Calu3 (cell line): Measurements from ENCODE around the gene PLD3. TPM values are rescaled to one million over a fixed set of nuclear protein-coding genes. Genes with fewer than 3 reads are reported as not detected.

ENCODE experiments used
- BruUV-seq: library from RNA; stranded (reverse); fragments of 400-500 nt; replicated peaks from 2 replicates; lab custom pipeline; 2021; lab: Mats Ljungman, UMichigan
- CTCF ChIA-PET: fragments of 300-600 bp; sonication (Branson Sonifier 250); formaldehyde crosslinking; loops from one replicate; lab custom pipeline; 2022; ENCODE audit warnings: antibody characterized with exemption; lab: Charles Lee
- DNase-seq: peaks from one replicate; pipeline ENCODE4 v3.0.0; 2022
- H3K27ac Mint-ChIP-seq: one replicate; pipeline ENCODE4 v1.8.0; 2022; ENCODE audit warnings: mixed read lengths; ENCODE audit not compliant: unreplicated experiment
- H3K27me3 Mint-ChIP-seq: one replicate; pipeline ENCODE4 v1.8.0; 2022; ENCODE audit warnings: mixed read lengths; ENCODE audit not compliant: unreplicated experiment
- H3K36me3 Mint-ChIP-seq: one replicate; pipeline ENCODE4 v1.8.0; 2022; ENCODE audit warnings: mild to moderate bottlenecking, moderate library complexity, mixed read lengths; ENCODE audit not compliant: insufficient read depth, unreplicated experiment
- H3K4me1 Mint-ChIP-seq: one replicate; pipeline ENCODE4 v1.8.0; 2022; ENCODE audit warnings: mild to moderate bottlenecking, low read depth, mixed read lengths; ENCODE audit not compliant: unreplicated experiment
- H3K4me3 Mint-ChIP-seq: one replicate; pipeline ENCODE4 v1.8.0; 2022; ENCODE audit warnings: mild to moderate bottlenecking, low read depth, moderate library complexity, mixed read lengths; ENCODE audit not compliant: unreplicated experiment
- H3K9me3 Mint-ChIP-seq: one replicate; pipeline ENCODE4 v1.8.0; 2022; ENCODE audit warnings: low read depth, mixed read lengths; ENCODE audit not compliant: unreplicated experiment
- intact Hi-C: fragments of 100-400 bp; cut with micrococcal nuclease; formaldehyde crosslinking; loops from one replicate; pipeline ENCODE4 v1.10.0; 2022; ENCODE audit not compliant: unreplicated experiment
- microRNA-seq: library from miRNA; unstranded; fragments of <30 nt; microRNA quantifications from one replicate; pipeline ENCODE4 v1.2.0, GENCODE V29; 2022
- total RNA-seq: library from RNA; stranded (reverse); gene quantifications from 2 replicates; pipeline ENCODE4 v1.2.3, GENCODE V29; 2022
- TF ChIP-seq, protein P1 (sequence below): fragments of 200-600 bp; IDR thresholded peaks from one replicate; pipeline ENCODE4 v1.8.0; 2022; ENCODE audit warnings: antibody characterized with exemption; ENCODE audit not compliant: unreplicated experiment

The PLD3 gene
- total RNA-seq, 1 experiment from 2014 or later: 184 TPM

DNA sequence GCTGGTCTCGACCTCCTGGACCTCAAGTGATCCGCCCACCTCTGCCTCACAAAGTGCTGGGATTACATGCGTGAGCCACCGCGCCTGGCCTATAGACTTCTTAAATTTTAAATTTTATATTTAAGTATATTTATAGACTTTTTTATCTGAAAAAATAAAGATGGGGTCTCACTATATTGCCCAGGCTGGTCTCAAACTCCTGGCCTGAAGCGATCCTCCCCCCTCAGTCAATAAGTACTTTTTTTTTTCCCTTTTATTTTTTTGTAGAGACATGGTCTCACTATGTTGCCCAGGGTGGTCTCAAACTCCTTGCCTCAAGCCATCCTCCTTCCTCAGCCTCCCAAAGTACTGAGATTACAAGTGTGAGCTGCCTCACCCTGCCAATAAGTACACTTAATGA, 75.4 kb downstream of the PLD3 start:
- peaks cover 19% of the 10 kb centered on the region for H3K4me1 Mint-ChIP-seq
- no peak for DNase-seq
- H3K9me3 Mint-ChIP-seq: no peaks in the 10 kb centered on the region
- H3K27me3 Mint-ChIP-seq: no peaks in the 10 kb centered on the region
- peak overlapping the region; percentile 93 for H3K27ac Mint-ChIP-seq
- peaks cover 44% of the 10 kb centered on the region for H3K36me3 Mint-ChIP-seq
- TF ChIP-seq, protein P1, sequence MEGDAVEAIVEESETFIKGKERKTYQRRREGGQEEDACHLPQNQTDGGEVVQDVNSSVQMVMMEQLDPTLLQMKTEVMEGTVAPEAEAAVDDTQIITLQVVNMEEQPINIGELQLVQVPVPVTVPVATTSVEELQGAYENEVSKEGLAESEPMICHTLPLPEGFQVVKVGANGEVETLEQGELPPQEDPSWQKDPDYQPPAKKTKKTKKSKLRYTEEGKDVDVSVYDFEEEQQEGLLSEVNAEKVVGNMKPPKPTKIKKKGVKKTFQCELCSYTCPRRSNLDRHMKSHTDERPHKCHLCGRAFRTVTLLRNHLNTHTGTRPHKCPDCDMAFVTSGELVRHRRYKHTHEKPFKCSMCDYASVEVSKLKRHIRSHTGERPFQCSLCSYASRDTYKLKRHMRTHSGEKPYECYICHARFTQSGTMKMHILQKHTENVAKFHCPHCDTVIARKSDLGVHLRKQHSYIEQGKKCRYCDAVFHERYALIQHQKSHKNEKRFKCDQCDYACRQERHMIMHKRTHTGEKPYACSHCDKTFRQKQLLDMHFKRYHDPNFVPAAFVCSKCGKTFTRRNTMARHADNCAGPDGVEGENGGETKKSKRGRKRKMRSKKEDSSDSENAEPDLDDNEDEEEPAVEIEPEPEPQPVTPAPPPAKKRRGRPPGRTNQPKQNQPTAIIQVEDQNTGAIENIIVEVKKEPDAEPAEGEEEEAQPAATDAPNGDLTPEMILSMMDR: no peak
- intact Hi-C loops: no loop called here
- peak overlapping the region; percentile 88 for H3K4me3 Mint-ChIP-seq
- CTCF ChIA-PET: interaction anchor here (0.6 to 2.2 kb wide), 2 partner anchors 19 to 48 kb away, joined by 7 read pairs; no protein-coding TSS in a partner anchor
- BruUV-seq: no TSS peak

DNA sequence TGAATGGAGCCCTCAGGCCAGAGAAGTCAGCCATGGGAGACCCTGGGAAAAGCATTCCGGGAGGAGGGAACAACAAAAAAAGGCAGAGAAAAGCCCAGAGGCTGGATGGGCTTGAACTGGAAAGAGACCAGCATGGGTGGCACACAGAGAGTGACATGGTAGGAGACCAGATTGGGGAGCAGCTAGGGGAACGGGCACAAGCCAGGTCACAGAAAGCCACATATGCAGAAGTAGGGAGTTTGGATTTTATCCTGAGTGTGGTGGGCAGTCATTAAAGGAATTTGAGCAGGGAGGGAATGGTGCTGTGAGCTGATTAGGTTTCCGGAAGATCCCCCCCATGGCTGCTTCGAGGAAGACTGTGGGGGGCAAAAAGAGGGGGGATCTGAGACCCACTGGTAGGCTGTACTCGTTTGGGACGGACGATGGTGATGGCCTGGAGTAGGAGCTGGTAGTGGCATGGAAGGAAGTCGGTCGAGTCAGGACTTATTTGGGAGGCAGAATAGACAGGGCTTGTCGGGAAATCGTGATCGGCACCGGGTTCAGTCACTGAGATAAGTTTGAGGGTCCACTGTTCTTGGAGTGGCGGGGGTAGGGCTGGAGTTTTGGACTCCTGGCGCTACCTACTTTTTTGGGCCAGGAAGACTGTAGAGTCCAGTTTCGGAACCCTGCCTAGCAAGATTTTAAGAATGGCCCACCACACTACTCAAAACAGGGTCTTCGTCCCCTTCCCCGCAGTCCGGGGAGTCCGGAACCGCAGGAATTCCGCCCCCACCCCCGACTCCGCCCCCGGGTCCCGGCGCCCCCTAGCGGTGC, 76.3 kb downstream of the PLD3 start:
- CTCF ChIA-PET: interaction anchor here (0.6 to 2.2 kb wide), 3 partner anchors 18 to 47 kb away, joined by 4 to 7 read pairs (median 7); partner anchors contain the start of gene BLVRB
- peaks cover 10% of the 10 kb centered on the region for H3K4me1 Mint-ChIP-seq
- BruUV-seq: TSS peak; percentile 61
- peaks cover 44% of the 10 kb centered on the region for H3K36me3 Mint-ChIP-seq
- H3K27me3 Mint-ChIP-seq: no peaks in the 10 kb centered on the region
- H3K9me3 Mint-ChIP-seq: no peaks in the 10 kb centered on the region
- DNase-seq: no peak
- intact Hi-C loops: no loop called here
- TF ChIP-seq, protein P1: no peak
- peak overlapping the region; percentile 88 for H3K4me3 Mint-ChIP-seq
- H3K27ac Mint-ChIP-seq: peak overlapping the region; percentile 93

DNA sequence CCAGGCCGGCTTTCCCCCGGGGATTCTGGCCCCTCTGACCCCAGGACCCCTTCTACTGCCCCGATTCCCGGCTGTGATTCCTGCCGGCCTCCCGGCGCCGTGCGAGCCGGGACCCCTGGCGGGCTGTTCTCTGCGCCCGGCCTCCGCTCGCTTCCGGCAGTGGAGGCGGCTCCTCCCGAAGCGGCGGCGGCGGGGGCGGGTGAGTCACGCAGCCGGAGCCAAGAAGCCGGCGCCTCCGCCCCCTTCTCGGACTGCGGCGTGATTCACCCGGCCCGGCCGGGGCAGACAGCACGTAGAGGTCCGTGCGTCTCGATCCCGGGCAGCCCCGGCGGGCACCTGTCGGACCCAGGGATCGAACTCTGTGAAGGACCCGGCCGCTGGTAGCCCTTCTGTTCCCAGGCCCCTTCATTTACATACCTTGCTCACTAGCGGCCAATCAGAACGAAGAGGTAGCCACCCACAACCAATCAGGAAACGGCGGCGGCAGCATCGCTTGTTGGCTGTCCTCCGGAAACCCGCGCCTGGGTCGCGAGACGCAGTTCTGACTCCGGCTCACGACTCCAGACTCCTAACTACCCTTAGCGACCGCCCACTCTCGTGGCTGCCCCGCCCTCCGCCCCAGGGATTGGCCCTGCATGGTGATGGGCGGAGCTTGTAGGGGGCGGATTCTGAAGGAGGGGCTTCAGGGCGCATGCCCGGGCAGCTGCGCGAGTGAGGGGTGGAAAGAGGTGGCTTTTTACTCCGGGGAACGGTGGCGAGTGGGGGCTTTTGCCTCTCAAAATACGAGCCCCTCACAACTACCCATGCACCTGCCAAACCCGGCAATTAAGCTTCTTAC, 77.2 kb downstream of the PLD3 start, which contains the start of gene SERTAD1:
SERTAD1 (minus strand) TSS at position 543 of the 838 bp plus-strand sequence. CDS start 2,446 bp downstream, outside the sequence.
- peak; percentile 100 for DNase-seq
- Mint-ChIP-seq H3K27ac (peak within 1 kb of the TSS; percentile 93), H3K27me3 (no peaks in the 10 kb centered on the region), H3K36me3 (peaks cover 41% of the 10 kb centered on the region), H3K4me1 (peaks cover 9% of the 10 kb centered on the region), H3K9me3 (no peaks in the 10 kb centered on the region), H3K4me3 (peak within 1 kb of the TSS; percentile 88)
- CTCF ChIA-PET: interaction anchor here (0.6 to 2.2 kb wide), 8 partner anchors 17 to 792 kb away, joined by 3 to 10 read pairs (median 4); partner anchors contain the start of gene BLVRB
- no TSS peak for BruUV-seq
- intact Hi-C loops: no loop called here
- TF ChIP-seq, protein P1: peak; percentile 93

Small RNA genes lying within 50 kb of the gene (microRNA-seq; reads per million reads assigned to microRNA genes)
- not detected for gene MIR6796

Other genes starting within 250 kb of the PLD3 start
- gene MAP3K10, start 157.3 kb upstream of the PLD3 start, total RNA-seq: 26.1 and 30.5 TPM in 2 replicates
- gene TTC9B, start 130.3 kb upstream of the PLD3 start, total RNA-seq: not detected in 2 replicates
- gene CCNP, start 122.0 kb upstream of the PLD3 start, total RNA-seq: 0.83 and 0.94 TPM in 2 replicates
- gene AKT2, start 63.4 kb upstream of the PLD3 start, total RNA-seq: 179 and 182 TPM in 2 replicates
- 19.3 and 22.7 TPM in 2 replicates for gene C19orf47, start 298 bp upstream of the PLD3 start, total RNA-seq
- 0.14 TPM in 1 of 2 replicates, not detected in the other for gene HIPK4, start 41.5 kb downstream of the PLD3 start, total RNA-seq
- 1.6 and 1.8 TPM in 2 replicates for gene PRX, start 64.7 kb downstream of the PLD3 start, total RNA-seq
- gene SERTAD1, start 77.3 kb downstream of the PLD3 start, total RNA-seq: 12.3 and 15.4 TPM in 2 replicates
- gene SERTAD3, start 95.6 kb downstream of the PLD3 start, total RNA-seq: 51.9 and 56.7 TPM in 2 replicates
- gene BLVRB, start 117.0 kb downstream of the PLD3 start, total RNA-seq: 107 and 118 TPM in 2 replicates
- 0.80 and 1.3 TPM in 2 replicates for gene SPTBN4, start 118.3 kb downstream of the PLD3 start, total RNA-seq
- 117 TPM in 2 replicates for gene SHKBP1, start 228.2 kb downstream of the PLD3 start, total RNA-seq